NCI-H1436 (cell line): ENCODE measurements around the gene NFAM1.

Experiments
- DNase-seq: peaks from one replicate; lab custom pipeline; 2025; lab: John Stamatoyannopoulos, UW

Gene NFAM1

GRCh38 chr22:42432020-42432596 lies at the start of gene NFAM1:
Gene NFAM1, minus strand, starts transcription at chr22:42432403. Its CDS starts 46 bp downstream, at chr22:42432357.
- peak; percentile 55 for DNase-seq

GRCh38 chr22:42475122-42475521 lies 42.9 kb upstream of the NFAM1 start:
- no peak for DNase-seq

- DNase-seq: peak; percentile 49
Measured at GRCh38 chr22:42473484-42474193, 41.4 kb upstream of the NFAM1 start.

GRCh38 chr22:42472671-42473070 lies 40.5 kb upstream of the NFAM1 start:
- no peak for DNase-seq

GRCh38 chr22:42471441-42471840 lies 39.2 kb upstream of the NFAM1 start:
- no peak for DNase-seq

- no peak for DNase-seq
Measured at GRCh38 chr22:42470366-42471082, 38.3 kb upstream of the NFAM1 start.

GRCh38 chr22:42468841-42469240 lies 36.6 kb upstream of the NFAM1 start:
- DNase-seq: no peak

GRCh38 chr22:42462016-42462415 lies 29.8 kb upstream of the NFAM1 start:
- peak; percentile 67 for DNase-seq

GRCh38 chr22:42461511-42461910 lies 29.3 kb upstream of the NFAM1 start:
- peak; percentile 56 for DNase-seq

GRCh38 chr22:42459287-42460063 lies 27.3 kb upstream of the NFAM1 start:
- DNase-seq: no peak

GRCh38 chr22:42452916-42453315 lies 20.7 kb upstream of the NFAM1 start:
- DNase-seq: no peak

- no peak for DNase-seq
Measured at GRCh38 chr22:42452456-42452855, 20.3 kb upstream of the NFAM1 start.

- no peak for DNase-seq
Measured at GRCh38 chr22:42451499-42452145, 19.4 kb upstream of the NFAM1 start.

- no peak for DNase-seq
Measured at GRCh38 chr22:42450862-42451261, 18.7 kb upstream of the NFAM1 start.

- no peak for DNase-seq
Measured at GRCh38 chr22:42446151-42446550, 13.9 kb upstream of the NFAM1 start.

GRCh38 chr22:42444077-42444904 lies 12.1 kb upstream of the NFAM1 start:
- peak; percentile 79 for DNase-seq

GRCh38 chr22:42443240-42444076 lies 11.3 kb upstream of the NFAM1 start:
- DNase-seq: no peak

- no peak for DNase-seq
Measured at GRCh38 chr22:42442748-42443147, 10.5 kb upstream of the NFAM1 start.

- DNase-seq: no peak
Measured at GRCh38 chr22:42440728-42441127, 8.5 kb upstream of the NFAM1 start.
